OCI-LY1 (cell line): ENCODE data around the gene RIOK1.

ENCODE experiments used
- H2AFZ ChIP-seq: fragments of 200-600 bp; sonication (generic), shearing (Covaris generic); 2 replicates; pipeline ENCODE4 v1.6.0; 2014; ENCODE audit warnings: antibody characterized with exemption, mild to moderate bottlenecking, low read length
- H3F3A ChIP-seq: fragments of 200-600 bp; sonication (generic), shearing (Covaris generic); 2 replicates; pipeline ENCODE4 v1.6.0; 2014; ENCODE audit warnings: mild to moderate bottlenecking, antibody characterized with exemption, low read length, moderate library complexity; ENCODE audit not compliant: insufficient read depth
- H3K27ac ChIP-seq: fragments of 200-600 bp; sonication (generic); 2 replicates; pipeline ENCODE4 v1.5.1; 2014; ENCODE audit warnings: low read length, mixed run types, mild to moderate bottlenecking, low read depth; ENCODE audit not compliant: poor library complexity, severe bottlenecking
- H3K27me3 ChIP-seq: fragments of 200-600 bp; sonication (generic); 2 replicates; pipeline ENCODE4 v1.6.0; 2014; ENCODE audit warnings: antibody characterized with exemption, mild to moderate bottlenecking, low read length, moderate library complexity; ENCODE audit not compliant: insufficient read depth
- H3K36me3 ChIP-seq: fragments of 200-600 bp; sonication (generic); 2 replicates; pipeline ENCODE4 v1.6.1; 2014; ENCODE audit warnings: mild to moderate bottlenecking, antibody characterized with exemption, low read length, moderate library complexity, mixed read lengths; ENCODE audit not compliant: insufficient read depth
- H3K4me1 ChIP-seq: fragments of 200-600 bp; sonication (generic); 2 replicates; pipeline ENCODE4 v1.5.1; 2014; ENCODE audit warnings: mild to moderate bottlenecking, low read length, moderate library complexity; ENCODE audit not compliant: insufficient read depth, severe bottlenecking
- H3K4me2 ChIP-seq: fragments of 200-600 bp; sonication (generic), shearing (Covaris generic); 2 replicates; pipeline ENCODE4 v1.6.1; 2014; ENCODE audit warnings: low read length
- H3K4me3 ChIP-seq: fragments of 200-600 bp; sonication (generic); 2 replicates; pipeline ENCODE4 v1.5.1; 2014; ENCODE audit warnings: low read length, low read depth, mild to moderate bottlenecking, mixed read lengths; ENCODE audit not compliant: poor library complexity, severe bottlenecking
- H3K79me2 ChIP-seq: fragments of 200-600 bp; shearing (Covaris generic); 2 replicates; pipeline ENCODE4 v1.6.1; 2016; ENCODE audit warnings: mixed run types, low read length, mixed read lengths; ENCODE audit not compliant: insufficient read depth
- H3K9ac ChIP-seq: fragments of 200-600 bp; sonication (generic), shearing (Covaris generic); 2 replicates; pipeline ENCODE4 v1.6.1; 2014; ENCODE audit warnings: mild to moderate bottlenecking, low read length, mixed read lengths
- H3K9me2 ChIP-seq: fragments of 200-600 bp; sonication (generic), shearing (Covaris generic); 2 replicates; pipeline ENCODE4 v1.6.1; 2014; ENCODE audit warnings: low read depth, mild to moderate bottlenecking, low read length, mixed read lengths
- H3K9me3 ChIP-seq: fragments of 200-600 bp; shearing (Covaris generic); 2 replicates; pipeline ENCODE4 v1.6.1; 2014; ENCODE audit warnings: low read length, mixed read lengths
- H4K20me1 ChIP-seq: fragments of 200-600 bp; sonication (generic), shearing (Covaris generic); 2 replicates; pipeline ENCODE4 v1.6.0; 2016; ENCODE audit warnings: mild to moderate bottlenecking, low read length; ENCODE audit not compliant: insufficient read depth
- CTCF ChIP-seq: fragments of 200-600 bp; sonication (generic), shearing (Covaris generic); IDR thresholded peaks from 2 replicates; pipeline ENCODE4 v1.5.1; 2017; ENCODE audit warnings: mild to moderate bottlenecking, antibody characterized with exemption, low read length, moderate library complexity, mixed read lengths
- EZH2 ChIP-seq: fragments of 200-600 bp; sonication (generic), shearing (Covaris generic); IDR thresholded peaks from 2 replicates; pipeline ENCODE4 v1.8.0; 2017; ENCODE audit warnings: borderline replicate concordance, mixed run types, mild to moderate bottlenecking, antibody characterized with exemption, low read length, moderate library complexity, mixed read lengths

The RIOK1 gene

GRCh38 chr6:7426447-7427169 lies 37.0 kb downstream of the RIOK1 start:
- no peak for TF ChIP-seq EZH2
- no peak for TF ChIP-seq CTCF
- H3K36me3 ChIP-seq = no peaks in the 10 kb centered on the region
- no peak overlapping the region for H3K4me2 ChIP-seq
- H3K27me3 ChIP-seq = no peaks in the 10 kb centered on the region
- H3K79me2 ChIP-seq = no peaks in the 10 kb centered on the region
- H3K9me2 ChIP-seq = no peaks in the 10 kb centered on the region
- H3K9me3 ChIP-seq = no peaks in the 10 kb centered on the region
- no peak overlapping the region for H3K27ac ChIP-seq
- no peak overlapping the region for H2AFZ ChIP-seq
- H3F3A ChIP-seq = no peaks in the 10 kb centered on the region
- no peaks in the 10 kb centered on the region for H4K20me1 ChIP-seq
- H3K9ac ChIP-seq = no peak overlapping the region
- no peak overlapping the region for H3K4me3 ChIP-seq
- H3K4me1 ChIP-seq = no peaks in the 10 kb centered on the region

GRCh38 chr6:7431313-7431673 lies 41.7 kb downstream of the RIOK1 start:
- Histone ChIP-seq H3K4me2 (no peak overlapping the region), H3K9ac (no peak overlapping the region), H2AFZ (no peak overlapping the region)

GRCh38 chr6:7431674-7432390 lies 42.2 kb downstream of the RIOK1 start:
- Histone ChIP-seq H3K27ac (no peak overlapping the region), H3K9me2 (no peaks in the 10 kb centered on the region), H3K9me3 (no peaks in the 10 kb centered on the region), H3K36me3 (no peaks in the 10 kb centered on the region), H3K4me1 (no peaks in the 10 kb centered on the region), H4K20me1 (no peaks in the 10 kb centered on the region), H3K4me3 (no peak overlapping the region), H3K79me2 (no peaks in the 10 kb centered on the region), H3K9ac (no peak overlapping the region), H2AFZ (no peak overlapping the region), H3F3A (no peaks in the 10 kb centered on the region), H3K4me2 (no peak overlapping the region), H3K27me3 (no peaks in the 10 kb centered on the region; the same call in 1 of the 2 replicates)
- no peak for TF ChIP-seq EZH2
- no peak for TF ChIP-seq CTCF

More at GRCh38 chr6:7431313-7431673, 41.7 kb downstream of the RIOK1 start:
- no peaks in the 10 kb centered on the region; the same call in 1 of the 2 replicates for H3K27me3 ChIP-seq
- TF ChIP-seq EZH2 = no peak
- TF ChIP-seq CTCF = no peak
- no peaks in the 10 kb centered on the region for H3K9me3 ChIP-seq
- no peaks in the 10 kb centered on the region for H3K4me1 ChIP-seq
- no peaks in the 10 kb centered on the region for H3K79me2 ChIP-seq
- no peaks in the 10 kb centered on the region for H3K36me3 ChIP-seq
- no peaks in the 10 kb centered on the region for H3K9me2 ChIP-seq
- H3K27ac ChIP-seq = no peak overlapping the region
- H4K20me1 ChIP-seq = no peaks in the 10 kb centered on the region
- no peak overlapping the region for H3K4me3 ChIP-seq
- no peaks in the 10 kb centered on the region for H3F3A ChIP-seq
